ENCODE data around the gene APBA3. TPM values are rescaled to one million over a fixed set of nuclear protein-coding genes. Genes with fewer than 3 reads are reported as not detected.

APBA3 gene
- total and polyA plus RNA-seq, 12 donors: 2.6 to 43.8 (median 22.3) TPM

DNA sequence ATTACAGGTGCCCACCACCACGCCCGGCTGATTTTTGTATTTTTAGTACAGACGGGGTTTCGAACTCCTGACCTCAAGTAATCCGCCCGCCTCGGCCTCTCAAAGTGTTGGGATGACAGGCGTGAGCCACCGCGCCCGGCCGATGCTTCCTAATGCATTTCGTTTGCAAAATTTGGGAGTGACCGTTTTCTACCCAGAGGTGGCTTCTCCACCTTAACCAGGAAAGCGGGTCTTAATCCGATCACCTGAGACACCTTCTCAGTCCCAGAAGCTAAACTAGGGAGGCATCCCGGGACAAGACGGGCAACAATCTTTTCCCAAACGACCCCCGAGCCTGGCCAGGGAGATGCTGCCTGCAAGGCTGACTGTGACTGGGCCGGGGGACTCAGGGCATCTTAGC is 39.5 kb upstream of the APBA3 start:
- TF ChIP-seq POLR2A (IDR thresholded peaks at IDR 0.05): no peak
- TF ChIP-seq, protein P1, sequence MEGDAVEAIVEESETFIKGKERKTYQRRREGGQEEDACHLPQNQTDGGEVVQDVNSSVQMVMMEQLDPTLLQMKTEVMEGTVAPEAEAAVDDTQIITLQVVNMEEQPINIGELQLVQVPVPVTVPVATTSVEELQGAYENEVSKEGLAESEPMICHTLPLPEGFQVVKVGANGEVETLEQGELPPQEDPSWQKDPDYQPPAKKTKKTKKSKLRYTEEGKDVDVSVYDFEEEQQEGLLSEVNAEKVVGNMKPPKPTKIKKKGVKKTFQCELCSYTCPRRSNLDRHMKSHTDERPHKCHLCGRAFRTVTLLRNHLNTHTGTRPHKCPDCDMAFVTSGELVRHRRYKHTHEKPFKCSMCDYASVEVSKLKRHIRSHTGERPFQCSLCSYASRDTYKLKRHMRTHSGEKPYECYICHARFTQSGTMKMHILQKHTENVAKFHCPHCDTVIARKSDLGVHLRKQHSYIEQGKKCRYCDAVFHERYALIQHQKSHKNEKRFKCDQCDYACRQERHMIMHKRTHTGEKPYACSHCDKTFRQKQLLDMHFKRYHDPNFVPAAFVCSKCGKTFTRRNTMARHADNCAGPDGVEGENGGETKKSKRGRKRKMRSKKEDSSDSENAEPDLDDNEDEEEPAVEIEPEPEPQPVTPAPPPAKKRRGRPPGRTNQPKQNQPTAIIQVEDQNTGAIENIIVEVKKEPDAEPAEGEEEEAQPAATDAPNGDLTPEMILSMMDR (IDR thresholded peaks at IDR 0.05): no peak
- H3K4me1 ChIP-seq (replicated peaks in 1 of 2): peaks cover 0 to 4% of the 10 kb centered on the region in 2 donors
- H3K4me3 ChIP-seq: peak overlapping the region in 1 of 4 donors; percentile 15
- H3K9me3 ChIP-seq (replicated peaks in 1 of 3): no peaks in the 10 kb centered on the region
- H3K27me3 ChIP-seq: peaks cover 28% of the 10 kb centered on the region
- H3K27ac ChIP-seq: no peak overlapping the region
- 28 to 40% (median 39%) methylated on average over 20 to 21 of the region's 21 CpGs for WGBS, 4 donors
- no peaks in the 10 kb centered on the region for H3K36me3 ChIP-seq (replicated peaks in 1 of 2)
- intact Hi-C loops (cut with DNase I): no loop called here
- DNase-seq: no peak

DNA sequence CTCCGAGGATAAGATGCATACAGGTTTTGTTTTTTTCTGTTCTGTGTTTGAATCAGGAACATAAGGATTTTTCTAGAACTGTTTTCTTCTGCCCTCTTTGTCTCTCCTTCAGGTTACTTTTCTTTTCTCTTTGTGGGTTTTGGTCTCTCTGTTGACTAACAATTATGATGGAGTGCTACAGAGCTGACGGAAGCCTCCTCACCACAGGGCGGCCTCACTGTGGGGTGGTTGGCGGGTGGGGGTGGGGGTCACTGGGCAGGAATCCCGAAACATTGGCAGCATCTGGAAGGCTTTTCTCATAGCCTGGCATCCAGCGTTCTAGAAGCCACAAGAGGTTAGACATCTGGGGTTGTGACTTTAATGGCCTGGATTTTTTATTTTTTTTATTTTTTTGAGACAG is 36.6 kb upstream of the APBA3 start:
- peaks cover 0 to 4% of the 10 kb centered on the region in 2 donors for H3K4me1 ChIP-seq (replicated peaks in 1 of 2)
- no peak overlapping the region for H3K4me3 ChIP-seq
- H3K36me3 ChIP-seq (replicated peaks in 1 of 2): no peaks in the 10 kb centered on the region
- peaks cover 19% of the 10 kb centered on the region for H3K27me3 ChIP-seq
- DNase-seq: no peak
- H3K9me3 ChIP-seq (replicated peaks in 1 of 3): no peaks in the 10 kb centered on the region
- TF ChIP-seq, protein P1 (IDR thresholded peaks at IDR 0.05): no peak
- TF ChIP-seq POLR2A (IDR thresholded peaks at IDR 0.05): no peak
- intact Hi-C loops (cut with DNase I): no loop called here
- no peak overlapping the region for H3K27ac ChIP-seq
- 49 to 66% (median 54%) methylated on average over 6 of the region's 6 CpGs for WGBS, 4 donors

DNA sequence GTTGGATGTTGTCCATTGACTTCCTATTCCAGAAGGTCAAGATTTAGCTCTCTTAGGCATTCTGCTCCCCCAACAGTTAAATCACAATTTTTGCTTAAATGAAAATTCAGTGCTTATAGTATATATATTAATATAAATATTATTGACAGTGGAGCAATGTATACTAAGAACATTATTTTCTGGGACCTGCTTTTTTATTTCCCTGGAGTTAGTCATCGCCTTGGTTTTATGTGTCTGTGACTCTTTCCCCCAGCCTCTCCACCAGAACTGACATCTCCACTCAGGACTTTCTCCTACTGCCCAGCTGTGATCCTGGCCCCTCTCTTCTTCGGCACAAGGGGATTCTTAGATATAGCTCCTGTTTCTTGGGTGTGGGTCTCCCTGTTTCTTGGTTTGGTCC is 34.9 kb upstream of the APBA3 start:
- DNase-seq: no peak
- Histone ChIP-seq H3K27ac (no peak overlapping the region), H3K9me3 (replicated peaks in 1 of 3) (no peaks in the 10 kb centered on the region), H3K4me3 (no peak overlapping the region), H3K27me3 (peaks cover 8% of the 10 kb centered on the region), H3K4me1 (replicated peaks in 1 of 2) (no peaks in the 10 kb centered on the region), H3K36me3 (replicated peaks in 1 of 2) (no peaks in the 10 kb centered on the region)
- intact Hi-C loops (cut with DNase I): no loop called here
- no peak for TF ChIP-seq POLR2A (IDR thresholded peaks at IDR 0.05)
- TF ChIP-seq, protein P1 (IDR thresholded peaks at IDR 0.05): no peak
- WGBS, 4 donors: 90 to 98% (median 95%) methylated on average over 2 of the region's 2 CpGs

DNA sequence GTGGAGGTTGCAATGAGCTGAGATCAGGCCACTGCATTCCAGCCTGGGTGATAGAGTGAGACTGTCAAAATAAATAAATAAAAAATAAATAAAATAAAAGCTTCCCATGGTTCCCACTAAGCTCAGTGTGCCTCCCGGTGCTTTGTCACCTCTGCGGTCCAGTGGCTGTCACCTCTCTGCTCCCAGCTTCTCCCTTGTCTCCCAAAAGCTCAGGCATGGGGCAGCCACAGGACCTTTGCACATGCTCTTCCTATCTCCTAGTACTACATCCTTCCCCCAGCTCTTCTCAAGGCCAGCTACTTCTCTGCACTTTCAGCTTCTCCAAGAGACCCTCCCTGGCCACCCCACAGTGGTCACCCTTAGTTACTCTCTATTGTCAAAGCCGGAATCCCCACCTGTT is 32.3 kb upstream of the APBA3 start:
- WGBS, 4 donors: 87 to 92% (median 90%) methylated on average over 3 of the region's 3 CpGs

More for the DNA sequence above, 32.3 kb upstream of the APBA3 start:
- TF ChIP-seq, protein P1 (IDR thresholded peaks at IDR 0.05): no peak
- no peak for TF ChIP-seq POLR2A (IDR thresholded peaks at IDR 0.05)
- DNase-seq: no peak
- no peak overlapping the region for H3K27ac ChIP-seq
- H3K36me3 ChIP-seq (replicated peaks in 1 of 2): no peaks in the 10 kb centered on the region
- H3K4me1 ChIP-seq (replicated peaks in 1 of 2): no peaks in the 10 kb centered on the region
- no peaks in the 10 kb centered on the region for H3K9me3 ChIP-seq (replicated peaks in 1 of 3)
- H3K27me3 ChIP-seq: no peaks in the 10 kb centered on the region
- intact Hi-C loops (cut with DNase I): no loop called here
- no peak overlapping the region for H3K4me3 ChIP-seq

All from adrenal gland (tissue), 12 donors.